HG03097 (cell line): Measurements from ENCODE around the gene PSTPIP2.

ENCODE experiments used
- ATAC-seq: cut with Tn5 transposase; IDR thresholded peaks from one replicate; pipeline ENCODE4 v1.9.1; 2021; ENCODE audit not compliant: unreplicated experiment, low FRiP score

The PSTPIP2 gene

GRCh38 chr18:46040033-46040746 lies 31.9 kb downstream of the PSTPIP2 start:
- ATAC-seq: no peak

DNA sequence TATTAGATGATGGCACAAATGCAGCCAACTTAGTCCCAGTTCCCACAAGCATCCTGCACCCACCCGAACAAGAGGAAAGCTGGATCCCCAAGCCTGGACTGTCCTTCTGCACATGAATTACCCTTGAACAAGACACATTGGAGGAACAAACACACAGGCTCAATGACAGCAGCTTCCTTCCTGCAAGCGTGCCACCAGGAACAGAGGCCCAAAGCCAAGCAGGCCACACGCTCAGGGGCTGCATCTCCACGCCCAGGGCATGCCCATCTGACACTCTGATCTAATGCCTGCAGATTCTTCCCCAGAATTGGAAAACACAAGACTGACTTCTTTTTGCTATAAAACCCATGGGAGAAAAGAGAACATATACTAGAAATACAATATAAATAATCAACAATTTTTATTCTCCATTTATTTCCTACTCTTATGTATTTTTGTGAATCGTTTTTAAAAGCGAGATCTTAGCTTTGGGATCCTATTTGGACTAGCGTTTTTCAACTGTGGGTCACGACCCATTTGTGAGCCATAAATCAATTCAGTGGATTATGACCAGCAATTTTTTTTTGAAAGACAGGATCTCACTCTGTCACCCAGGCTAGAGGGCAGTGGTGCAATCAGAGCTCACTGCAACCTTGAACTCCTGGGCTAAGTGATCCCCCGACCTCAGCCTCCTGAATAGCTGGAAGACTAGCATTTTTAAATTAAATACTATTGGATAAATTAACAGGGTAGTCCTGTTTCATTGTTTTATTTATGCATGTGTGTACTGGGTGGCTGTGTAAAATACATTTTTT lies 34.4 kb downstream of the PSTPIP2 start:
- ATAC-seq: no peak

DNA sequence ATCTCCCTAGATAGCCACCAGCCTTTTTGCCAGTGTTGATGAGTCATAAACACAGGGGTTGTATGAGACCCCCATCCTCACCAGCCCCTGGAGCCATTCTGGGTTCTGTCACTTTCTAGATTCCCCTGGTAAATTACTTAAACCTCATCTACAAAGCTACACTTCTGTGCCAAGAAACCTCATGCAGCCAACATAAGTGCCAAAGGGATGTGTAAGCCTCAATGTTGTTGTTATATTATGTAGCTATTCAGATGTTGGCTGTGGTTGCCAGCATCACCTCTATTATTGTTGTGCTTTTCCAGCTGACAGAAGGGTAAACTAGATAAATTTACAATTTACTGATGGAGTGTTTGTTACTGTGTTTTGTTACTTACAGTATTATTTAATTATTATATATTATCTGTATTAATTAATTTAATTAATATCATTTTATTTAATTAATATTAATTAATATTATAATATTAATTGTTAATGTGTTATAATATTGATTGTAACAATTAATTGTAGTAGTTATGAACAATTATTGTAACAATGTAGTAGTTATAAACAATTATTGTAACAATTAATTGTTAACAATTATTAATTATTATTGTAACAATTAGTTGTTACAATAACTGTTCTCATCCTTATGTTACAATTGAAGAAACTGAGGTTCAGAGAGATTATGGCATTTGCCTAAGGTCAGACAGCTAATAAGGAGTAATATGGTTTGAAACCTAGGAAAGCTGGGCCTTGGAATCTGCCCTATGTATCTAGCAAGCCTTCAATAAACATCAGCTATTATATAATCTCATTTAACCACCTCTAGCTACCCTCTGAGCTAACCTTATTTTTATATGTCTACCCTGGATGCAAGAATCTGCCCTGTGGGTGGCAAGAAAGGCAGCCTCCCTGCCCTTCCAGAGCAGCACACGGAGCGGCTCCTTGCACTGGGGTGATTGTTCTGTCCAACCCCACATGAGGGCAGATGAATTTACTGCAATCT lies 36.1 kb downstream of the PSTPIP2 start:
- ATAC-seq: no peak

DNA sequence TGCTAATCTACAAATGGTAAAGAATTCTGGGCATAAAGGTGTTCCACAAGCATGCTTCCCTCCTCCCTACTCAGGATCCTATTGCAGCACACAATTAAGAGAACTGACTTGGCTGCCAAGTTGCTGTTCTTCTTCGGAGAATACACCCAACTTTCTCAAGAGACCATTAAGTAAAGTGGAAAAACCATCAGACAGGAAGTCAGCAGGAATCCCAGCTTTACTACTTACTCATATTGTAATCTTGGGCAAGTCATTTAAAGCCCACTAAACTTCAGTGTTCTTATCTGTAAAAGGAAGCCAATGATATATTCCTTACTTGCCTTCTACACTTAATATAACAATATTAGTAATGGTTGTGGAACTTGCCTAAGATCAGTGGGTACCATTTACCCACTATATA lies 37.8 kb downstream of the PSTPIP2 start:
- ATAC-seq: no peak

- ATAC-seq: no peak
Observed at GRCh38 chr18:46031741-46032140, 40.3 kb downstream of the PSTPIP2 start.

DNA sequence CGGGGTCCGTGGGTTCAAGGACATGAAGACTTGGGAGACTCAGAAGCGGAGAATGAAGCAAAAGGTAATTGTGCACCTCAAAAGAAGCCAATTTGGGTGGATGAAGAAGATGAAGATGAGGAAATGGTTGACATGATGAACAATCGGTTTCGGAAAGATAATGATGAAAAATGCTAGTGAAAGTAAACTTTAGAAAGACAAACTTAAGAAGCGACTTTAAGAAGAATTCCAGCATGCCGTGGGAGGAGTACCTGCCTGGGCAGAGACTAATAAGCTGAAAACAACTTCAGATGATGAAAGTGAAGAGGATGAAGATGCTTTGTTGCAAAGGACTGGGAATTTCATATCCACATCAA lies 43.5 kb downstream of the PSTPIP2 start:
- no peak for ATAC-seq

DNA sequence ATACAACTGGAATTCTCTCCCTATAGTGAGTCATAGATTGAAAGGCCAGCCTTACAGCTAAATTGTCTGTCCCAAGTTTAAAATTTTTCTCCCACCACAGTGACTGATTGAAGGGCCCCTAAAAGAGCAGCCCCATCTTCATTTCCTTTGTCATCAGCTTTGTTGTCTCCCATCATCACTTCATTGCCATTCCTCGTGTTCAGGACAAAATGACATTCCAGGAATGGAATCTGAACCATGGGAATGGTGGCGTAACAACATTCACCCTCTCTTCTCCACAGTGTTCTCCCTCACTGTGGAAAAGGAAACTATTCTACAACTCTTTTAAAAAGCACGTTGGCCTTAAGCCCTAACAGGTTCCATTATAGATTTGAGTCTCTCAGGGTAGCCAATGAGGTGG lies 52.1 kb downstream of the PSTPIP2 start:
- ATAC-seq: no peak

DNA sequence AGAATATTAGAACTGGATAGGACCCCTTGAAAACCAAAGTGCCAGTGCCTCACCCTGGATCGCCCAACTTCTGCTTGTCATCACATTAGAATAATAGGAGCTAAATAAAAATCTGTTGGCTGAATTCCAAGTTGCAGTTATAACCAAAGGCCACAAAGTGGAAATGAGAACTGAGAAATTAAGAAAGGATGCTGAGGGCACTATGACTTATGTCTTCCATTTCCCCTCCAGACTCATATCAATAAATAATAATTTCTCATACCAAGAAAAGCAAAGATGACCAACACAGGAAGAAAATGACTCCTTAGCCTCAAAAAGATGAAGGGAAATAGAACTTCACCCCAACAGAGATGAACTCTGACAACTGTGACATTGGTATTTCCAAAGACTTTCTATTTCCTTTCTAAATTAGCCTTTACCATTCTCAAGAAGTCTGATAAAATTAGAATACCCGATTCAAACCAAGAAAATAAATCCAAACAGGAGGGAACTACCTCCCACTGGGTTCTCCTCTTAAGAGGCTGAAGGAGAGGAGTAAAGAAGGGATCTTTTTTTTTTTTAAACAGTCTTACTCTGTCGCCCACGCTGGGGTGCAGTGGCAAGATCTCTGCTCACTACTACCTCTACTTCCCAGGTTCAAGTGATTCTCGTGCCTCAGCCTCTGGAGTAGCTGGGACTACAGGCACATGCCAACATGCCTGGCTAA lies 58.4 kb downstream of the PSTPIP2 start:
- ATAC-seq: peak; percentile 49

GRCh38 chr18:46010676-46011075 lies 61.4 kb downstream of the PSTPIP2 start:
- ATAC-seq: no peak

GRCh38 chr18:46010050-46010449 lies 62.0 kb downstream of the PSTPIP2 start:
- no peak for ATAC-seq

GRCh38 chr18:46009125-46009840 lies 62.8 kb downstream of the PSTPIP2 start:
- ATAC-seq: no peak

GRCh38 chr18:46008531-46008930 lies 63.5 kb downstream of the PSTPIP2 start:
- no peak for ATAC-seq

DNA sequence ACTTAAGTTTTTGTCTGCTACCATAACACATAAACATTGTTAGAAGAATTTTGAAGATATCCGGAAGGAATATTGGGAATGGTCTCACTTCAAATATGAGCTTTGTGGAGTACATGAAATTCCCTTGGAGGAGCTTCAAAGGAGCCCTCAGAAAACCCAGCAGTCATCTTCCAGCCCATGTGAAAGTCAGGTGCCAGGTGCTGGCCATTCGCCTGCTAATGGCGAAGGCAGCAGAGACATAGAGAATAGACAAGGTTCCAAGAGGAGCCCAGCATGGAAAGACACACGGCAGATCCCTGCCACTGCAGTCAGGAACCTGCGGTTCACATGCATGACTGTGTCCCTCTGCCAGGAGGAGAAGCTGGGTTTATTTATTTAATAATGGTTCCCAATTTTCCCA lies 64.9 kb downstream of the PSTPIP2 start:
- ATAC-seq: no peak

- no peak for ATAC-seq
Observed at GRCh38 chr18:46002934-46003333, 69.1 kb downstream of the PSTPIP2 start.

DNA sequence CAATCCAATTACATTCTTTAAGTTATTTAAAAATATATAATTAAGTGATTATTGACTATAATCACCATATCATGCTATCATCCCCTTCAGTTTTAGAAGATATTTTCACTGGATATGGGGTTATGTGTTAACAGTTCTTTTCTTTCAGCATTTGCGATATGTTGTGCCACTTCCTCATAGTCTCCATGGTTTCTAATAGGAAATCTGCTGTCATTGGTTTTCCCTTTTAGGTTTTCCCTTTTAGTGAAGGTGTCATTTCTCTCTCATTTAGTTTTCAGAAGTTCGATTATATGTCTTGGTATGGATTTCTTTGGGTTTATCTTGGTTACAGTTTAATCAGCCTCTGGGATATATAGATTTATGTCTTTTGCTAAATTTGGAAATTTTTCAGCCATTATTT lies 70.2 kb downstream of the PSTPIP2 start:
- ATAC-seq: no peak

DNA sequence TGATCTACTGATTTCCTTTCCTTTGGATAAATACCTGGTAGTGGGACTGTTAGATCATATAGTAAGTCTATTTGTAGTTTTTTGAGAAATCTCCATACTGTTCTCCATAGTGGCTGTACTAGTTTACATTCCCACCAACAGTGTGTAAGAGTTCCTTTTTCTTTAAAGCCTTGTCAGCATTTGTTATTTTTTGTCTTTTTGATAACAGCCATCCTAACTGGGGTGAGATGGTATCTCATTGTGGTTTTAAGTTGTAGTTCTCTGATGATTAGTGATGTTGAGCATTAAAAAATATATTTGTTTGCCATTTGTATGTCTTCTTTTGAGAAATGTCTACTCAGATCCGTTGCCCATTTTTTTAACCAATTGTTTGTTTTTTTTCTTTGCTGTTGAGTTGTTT lies 71.0 kb downstream of the PSTPIP2 start:
- no peak for ATAC-seq

- ATAC-seq: no peak
Observed at GRCh38 chr18:45999536-45999935, 72.5 kb downstream of the PSTPIP2 start.

- no peak for ATAC-seq
Observed at GRCh38 chr18:45998244-45998643, 73.8 kb downstream of the PSTPIP2 start.

DNA sequence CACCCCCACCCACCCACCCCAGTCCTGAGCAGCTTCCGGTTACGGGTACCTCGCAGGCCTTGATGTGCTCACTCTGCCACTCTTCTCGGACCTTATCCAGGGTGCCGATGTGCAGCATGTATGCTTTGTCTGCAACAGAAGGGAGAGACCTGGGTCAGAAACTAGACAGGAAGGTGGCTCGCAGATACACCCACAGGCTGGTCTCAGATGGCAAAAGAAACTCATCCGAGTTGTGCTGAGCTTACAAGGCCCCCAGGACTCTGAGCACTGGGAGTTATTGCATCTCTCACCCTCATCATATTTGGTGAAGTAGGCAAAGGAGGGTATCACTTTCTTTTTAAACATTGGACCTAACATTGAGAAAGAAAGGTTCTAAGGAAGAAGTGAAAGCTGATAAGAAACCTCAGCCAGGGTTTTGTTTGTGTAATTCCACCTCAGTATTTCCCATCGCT lies 74.3 kb downstream of the PSTPIP2 start:
- no peak for ATAC-seq

- no peak for ATAC-seq
Observed at GRCh38 chr18:45995461-45995860, 76.6 kb downstream of the PSTPIP2 start.
